Neural progenitor cell (in vitro differentiated cells): ENCODE measurements around the gene SHH. TPM values are rescaled to one million over a fixed set of nuclear protein-coding genes. Genes with fewer than 3 reads are reported as not detected.

Experiments
- DNase-seq: peaks from one replicate; pipeline ENCODE4 v3.0.0-alpha.2; 2016; ENCODE audit warnings: low spot score
- H2AFZ ChIP-seq: fragments of 200-600 bp; sonication (generic); replicated peaks from 2 replicates; pipeline ENCODE4 v1.6.1; 2016; ENCODE audit warnings: antibody characterized with exemption
- H3F3A ChIP-seq: fragments of 200-600 bp; sonication (generic); 2 replicates; pipeline ENCODE4 v1.6.1; 2016; ENCODE audit warnings: antibody characterized with exemption, low read depth
- H3K27ac ChIP-seq: fragments of 200-600 bp; sonication (generic); 2 replicates; pipeline ENCODE4 v1.5.1; 2016; ENCODE audit warnings: mild to moderate bottlenecking
- H3K27me3 ChIP-seq: fragments of 200-600 bp; sonication (generic); 2 replicates; pipeline ENCODE4 v1.6.1; 2016; ENCODE audit warnings: mild to moderate bottlenecking, moderate library complexity
- H3K36me3 ChIP-seq: fragments of 200-600 bp; sonication (generic); 2 replicates; pipeline ENCODE4 v1.5.1; 2016
- H3K4me1 ChIP-seq: fragments of 200-600 bp; sonication (generic); 2 replicates; pipeline ENCODE4 v1.6.1; 2016; ENCODE audit warnings: mixed run types
- H3K4me2 ChIP-seq: fragments of 200-600 bp; sonication (generic); 2 replicates; pipeline ENCODE4 v1.6.1; 2016
- H3K4me3 ChIP-seq: fragments of 200-600 bp; sonication (generic); 2 replicates; pipeline ENCODE4 v1.5.1; 2016
- H3K79me2 ChIP-seq: fragments of 200-600 bp; sonication (generic); 2 replicates; pipeline ENCODE4 v1.6.1; 2016; ENCODE audit warnings: low read depth
- H3K9ac ChIP-seq: fragments of 200-600 bp; sonication (generic); 2 replicates; pipeline ENCODE4 v1.6.1; 2016
- H3K9me3 ChIP-seq: fragments of 200-600 bp; sonication (generic); 2 replicates; pipeline ENCODE4 v1.5.1; 2016; ENCODE audit warnings: low read depth
- H4K20me1 ChIP-seq: fragments of 200-600 bp; sonication (generic); 2 replicates; pipeline ENCODE4 v1.6.1; 2016; ENCODE audit warnings: low read depth
- H3K27ac Mint-ChIP-seq: 3 replicates; pipeline ENCODE4 v1.8.0; 2021; ENCODE audit warnings: mixed read lengths
- H3K27me3 Mint-ChIP-seq: 2 replicates; pipeline ENCODE4 v1.8.0; 2022; ENCODE audit warnings: low read depth, mild to moderate bottlenecking, inconsistent platforms, moderate library complexity, mixed read lengths; ENCODE audit not compliant: insufficient read depth
- H3K36me3 Mint-ChIP-seq: 3 replicates; pipeline ENCODE4 v1.8.0; 2021; ENCODE audit warnings: mixed read lengths
- H3K4me1 Mint-ChIP-seq: 3 replicates; pipeline ENCODE4 v1.8.0; 2021; ENCODE audit warnings: mixed read lengths
- H3K4me3 Mint-ChIP-seq: 3 replicates; pipeline ENCODE4 v1.8.0; 2021; ENCODE audit warnings: mild to moderate bottlenecking, moderate library complexity, mixed read lengths
- H3K9me3 Mint-ChIP-seq: 3 replicates; pipeline ENCODE4 v1.8.0; 2020; ENCODE audit warnings: mixed read lengths
- EZH2 ChIP-seq: fragments of 200-600 bp; sonication (generic); IDR thresholded peaks from 2 replicates; pipeline ENCODE4 v1.6.1; 2017; ENCODE audit warnings: antibody characterized with exemption, mild to moderate bottlenecking, moderate library complexity
- EZH2phosphoT487 ChIP-seq: fragments of 200-600 bp; sonication (generic); IDR thresholded peaks from 2 replicates; pipeline ENCODE4 v1.6.1; 2017; ENCODE audit warnings: antibody characterized with exemption
- total RNA-seq: library from RNA; depleted of rRNA; stranded (reverse); fragments of >200 nt; gene quantifications from 2 replicates; pipeline ENCODE4 v1.2.3, GENCODE V29; 2015; ENCODE audit warnings: low replicate concordance
- TF ChIP-seq, protein P1 (sequence below): fragments of 200-600 bp; sonication (generic); IDR thresholded peaks from 2 replicates; pipeline ENCODE4 v1.5.1; 2017; ENCODE audit warnings: antibody characterized with exemption, mild to moderate bottlenecking

The SHH gene
- total RNA-seq, 1 donor from 2014 or later: not detected

GRCh38 chr7:155781433-155781832, 30.8 kb downstream of the SHH start:
- H3K36me3 Mint-ChIP-seq: peaks cover 32% of the 10 kb centered on the region
- H4K20me1 ChIP-seq: peaks cover 8% of the 10 kb centered on the region
- H3K9ac ChIP-seq: no peak overlapping the region
- no peaks in the 10 kb centered on the region for H3K9me3 Mint-ChIP-seq
- H3K36me3 ChIP-seq: no peaks in the 10 kb centered on the region
- no peak for DNase-seq
- TF ChIP-seq EZH2: no peak
- no peak for TF ChIP-seq EZH2phosphoT487
- TF ChIP-seq, protein P1, sequence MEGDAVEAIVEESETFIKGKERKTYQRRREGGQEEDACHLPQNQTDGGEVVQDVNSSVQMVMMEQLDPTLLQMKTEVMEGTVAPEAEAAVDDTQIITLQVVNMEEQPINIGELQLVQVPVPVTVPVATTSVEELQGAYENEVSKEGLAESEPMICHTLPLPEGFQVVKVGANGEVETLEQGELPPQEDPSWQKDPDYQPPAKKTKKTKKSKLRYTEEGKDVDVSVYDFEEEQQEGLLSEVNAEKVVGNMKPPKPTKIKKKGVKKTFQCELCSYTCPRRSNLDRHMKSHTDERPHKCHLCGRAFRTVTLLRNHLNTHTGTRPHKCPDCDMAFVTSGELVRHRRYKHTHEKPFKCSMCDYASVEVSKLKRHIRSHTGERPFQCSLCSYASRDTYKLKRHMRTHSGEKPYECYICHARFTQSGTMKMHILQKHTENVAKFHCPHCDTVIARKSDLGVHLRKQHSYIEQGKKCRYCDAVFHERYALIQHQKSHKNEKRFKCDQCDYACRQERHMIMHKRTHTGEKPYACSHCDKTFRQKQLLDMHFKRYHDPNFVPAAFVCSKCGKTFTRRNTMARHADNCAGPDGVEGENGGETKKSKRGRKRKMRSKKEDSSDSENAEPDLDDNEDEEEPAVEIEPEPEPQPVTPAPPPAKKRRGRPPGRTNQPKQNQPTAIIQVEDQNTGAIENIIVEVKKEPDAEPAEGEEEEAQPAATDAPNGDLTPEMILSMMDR: no peak
- H3F3A ChIP-seq: peaks cover 5% of the 10 kb centered on the region
- no peak overlapping the region for H3K4me3 ChIP-seq
- H3K4me3 Mint-ChIP-seq: no peak overlapping the region
- peaks cover 13% of the 10 kb centered on the region for H3K27me3 Mint-ChIP-seq
- no peaks in the 10 kb centered on the region for H3K79me2 ChIP-seq
- no peaks in the 10 kb centered on the region for H3K4me1 ChIP-seq
- H3K27me3 ChIP-seq: peaks cover 11% of the 10 kb centered on the region
- H3K27ac Mint-ChIP-seq: peak overlapping the region; percentile 57
- H3K4me1 Mint-ChIP-seq: peaks cover 9% of the 10 kb centered on the region
- H2AFZ ChIP-seq: no peak overlapping the region
- H3K4me2 ChIP-seq: no peak overlapping the region
- H3K9me3 ChIP-seq: no peaks in the 10 kb centered on the region
- no peak overlapping the region for H3K27ac ChIP-seq

DNA sequence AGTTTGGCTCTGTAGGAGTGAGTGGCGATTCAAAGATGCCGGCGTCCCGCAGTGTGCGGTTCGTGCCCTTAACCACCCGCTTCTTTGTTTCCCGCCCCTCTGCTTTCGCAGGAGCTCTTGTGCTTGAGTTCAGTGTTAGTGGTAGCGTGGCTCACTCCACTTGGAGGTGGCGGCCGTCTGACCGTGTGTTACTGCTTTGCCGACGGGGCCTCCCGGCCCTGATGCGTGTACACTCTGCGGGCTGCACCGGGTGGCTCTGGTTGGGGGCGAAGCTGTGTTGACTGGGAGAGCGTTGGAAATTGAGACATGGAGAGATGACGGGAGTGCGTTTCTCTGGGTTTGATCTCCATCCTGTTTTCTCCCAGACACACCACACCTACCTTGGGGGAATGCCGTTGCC, 31.4 kb downstream of the SHH start:
- H3K36me3 Mint-ChIP-seq: peaks cover 33% of the 10 kb centered on the region
- peak overlapping the region; percentile 57 for H3K27ac Mint-ChIP-seq
- Histone ChIP-seq H2AFZ (no peak overlapping the region), H3K4me3 (no peak overlapping the region), H3K9me3 (no peaks in the 10 kb centered on the region), H3K4me2 (no peak overlapping the region), H3K9ac (no peak overlapping the region), H3K4me1 (no peaks in the 10 kb centered on the region), H4K20me1 (peaks cover 8% of the 10 kb centered on the region), H3K27ac (no peak overlapping the region), H3K79me2 (no peaks in the 10 kb centered on the region), H3K36me3 (no peaks in the 10 kb centered on the region), H3F3A (peaks cover 5% of the 10 kb centered on the region), H3K27me3 (peaks cover 5% of the 10 kb centered on the region)
- peaks cover 9% of the 10 kb centered on the region for H3K4me1 Mint-ChIP-seq
- no peak overlapping the region for H3K4me3 Mint-ChIP-seq
- no peaks in the 10 kb centered on the region for H3K9me3 Mint-ChIP-seq
- TF ChIP-seq, protein P1: no peak
- TF ChIP-seq EZH2 (no peak), EZH2phosphoT487 (no peak)
- DNase-seq: no peak
- H3K27me3 Mint-ChIP-seq: peaks cover 9% of the 10 kb centered on the region

DNA sequence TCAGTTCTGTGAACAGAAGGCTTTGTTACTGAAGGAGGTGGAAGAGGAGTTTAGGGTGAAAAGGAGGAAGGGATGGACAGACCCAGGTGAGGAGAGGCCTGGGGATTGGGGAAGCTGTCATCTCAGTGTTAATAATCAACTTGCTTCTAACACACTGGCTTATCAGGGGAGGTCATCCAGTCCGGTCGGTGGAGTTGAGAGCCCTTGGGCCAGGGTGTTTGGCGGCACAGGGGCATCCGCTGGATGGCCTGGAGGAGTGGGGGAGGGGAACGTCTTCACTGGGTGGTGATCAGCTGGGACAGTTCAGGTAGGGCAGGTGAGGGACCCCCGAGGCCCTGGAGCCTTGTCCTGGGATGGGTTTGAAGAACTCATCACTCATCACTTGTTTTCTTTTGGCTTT, 33.9 kb downstream of the SHH start:
- Histone ChIP-seq H3K4me2 (no peak overlapping the region), H3F3A (no peaks in the 10 kb centered on the region), H3K4me1 (no peaks in the 10 kb centered on the region), H3K27me3 (no peaks in the 10 kb centered on the region), H3K4me3 (no peak overlapping the region), H2AFZ (no peak overlapping the region), H4K20me1 (peaks cover 8% of the 10 kb centered on the region), H3K79me2 (no peaks in the 10 kb centered on the region), H3K27ac (no peak overlapping the region), H3K9me3 (no peaks in the 10 kb centered on the region), H3K36me3 (no peaks in the 10 kb centered on the region), H3K9ac (no peak overlapping the region)
- TF ChIP-seq EZH2: no peak
- TF ChIP-seq, protein P1: no peak
- no peak for TF ChIP-seq EZH2phosphoT487
- H3K4me3 Mint-ChIP-seq: no peak overlapping the region
- H3K27me3 Mint-ChIP-seq: peaks cover 9% of the 10 kb centered on the region
- H3K36me3 Mint-ChIP-seq: peaks cover 43% of the 10 kb centered on the region
- no peak for DNase-seq
- H3K4me1 Mint-ChIP-seq: peaks cover 9% of the 10 kb centered on the region
- peak overlapping the region; percentile 35 for H3K27ac Mint-ChIP-seq
- H3K9me3 Mint-ChIP-seq: no peaks in the 10 kb centered on the region
